Measurements from ENCODE around the gene GARIN6.
"Not testable (repeated sequence)": the region's sequence is repeated elsewhere in the genome, so short reads cannot be mapped to it uniquely, and the experiment has no call there.

GARIN6 gene

GRCh38 chr12:99647453-99647852 lies at the start of gene GARIN6:
GARIN6 (plus strand) TSS chr12:99647753; CDS start chr12:99648175, 422 bp downstream.
- no peak for DNase-seq (ENCODE audit: low spot score)

GRCh38 chr12:99598785-99599184 lies 48.8 kb upstream of the GARIN6 start:
- no peak for DNase-seq (ENCODE audit: low spot score)

- no peak for DNase-seq (ENCODE audit: low spot score)
These were observed 47.2 kb upstream of the GARIN6 start for GRCh38 chr12:99600388-99600787.

- no peak for DNase-seq (ENCODE audit: low spot score)
These were observed 37.9 kb upstream of the GARIN6 start for GRCh38 chr12:99609455-99610181.

GRCh38 chr12:99611117-99611516 lies 36.4 kb upstream of the GARIN6 start:
- no peak for DNase-seq (ENCODE audit: low spot score)

GRCh38 chr12:99611599-99611998 lies 36.0 kb upstream of the GARIN6 start:
- DNase-seq (ENCODE audit: low spot score) = no peak

- no peak for DNase-seq (ENCODE audit: low spot score)
These were observed 28.9 kb upstream of the GARIN6 start for GRCh38 chr12:99618657-99619056.

- DNase-seq (ENCODE audit: low spot score) = no peak
These were observed 28.0 kb upstream of the GARIN6 start for GRCh38 chr12:99619389-99620158.

- no peak for DNase-seq (ENCODE audit: low spot score)
These were observed 27.4 kb upstream of the GARIN6 start for GRCh38 chr12:99620159-99620479.

- not testable (repeated sequence) for DNase-seq (ENCODE audit: low spot score)
These were observed 23.0 kb upstream of the GARIN6 start for GRCh38 chr12:99624591-99624990.

GRCh38 chr12:99627459-99627858 lies 20.1 kb upstream of the GARIN6 start:
- no peak for DNase-seq (ENCODE audit: low spot score)

GRCh38 chr12:99644629-99645028 lies 2.9 kb upstream of the GARIN6 start:
- DNase-seq (ENCODE audit: low spot score) = no peak

GRCh38 chr12:99648183-99648582 lies 630 bp downstream of the GARIN6 start:
- DNase-seq (ENCODE audit: low spot score) = no peak

GRCh38 chr12:99649551-99649950 lies 2.0 kb downstream of the GARIN6 start:
- no peak for DNase-seq (ENCODE audit: low spot score)

- DNase-seq (ENCODE audit: low spot score) = no peak
These were observed 11.3 kb downstream of the GARIN6 start for GRCh38 chr12:99658671-99659349.

- no peak for DNase-seq (ENCODE audit: low spot score)
These were observed 23.1 kb downstream of the GARIN6 start for GRCh38 chr12:99670635-99671034.

- no peak for DNase-seq (ENCODE audit: low spot score)
These were observed 32.7 kb downstream of the GARIN6 start for GRCh38 chr12:99680276-99680675.

- DNase-seq (ENCODE audit: low spot score) = no peak
These were observed 38.6 kb downstream of the GARIN6 start for GRCh38 chr12:99686142-99686541.

- DNase-seq (ENCODE audit: low spot score) = no peak
These were observed 47.5 kb downstream of the GARIN6 start for GRCh38 chr12:99695050-99695449.

All from CD4-positive, alpha-beta T cell treated with Interleukin-15 for 4 hours (primary cell).